ENCODE data around the gene HDC.

The HDC gene

GRCh38 chr15:50265620-50266019 is at the start of gene HDC:
HDC (minus strand) TSS chr15:50265726; CDS start chr15:50265623, 103 bp downstream.
- DNase-seq (ENCODE audit: low read depth): no peak

GRCh38 chr15:50312636-50313035 is 47.1 kb upstream of the HDC start:
- no peak for DNase-seq (ENCODE audit: low read depth)

- DNase-seq (ENCODE audit: low read depth): no peak
Observed at GRCh38 chr15:50307799-50308198, 42.3 kb upstream of the HDC start.

GRCh38 chr15:50304836-50305235 is 39.3 kb upstream of the HDC start:
- no peak for DNase-seq (ENCODE audit: low read depth)

DNA sequence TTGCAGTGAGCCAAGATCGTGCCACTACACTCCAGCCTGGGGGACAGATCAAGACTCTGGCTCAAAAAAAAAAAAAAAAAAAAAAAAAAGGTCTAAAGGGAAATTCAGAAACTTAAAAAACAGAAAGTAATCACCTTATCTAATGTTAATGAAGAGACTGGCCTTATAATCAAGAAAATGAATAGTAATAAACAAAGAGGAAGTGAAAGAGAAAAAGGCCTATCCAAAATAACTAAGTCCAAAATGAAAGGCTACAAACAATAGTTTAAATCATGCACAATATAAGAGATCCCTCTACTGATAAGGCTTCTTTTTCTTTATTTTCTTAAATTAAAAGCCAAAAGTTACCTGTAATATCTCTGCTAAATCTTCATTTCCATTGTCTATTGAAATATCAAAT is 37.1 kb upstream of the HDC start:
- DNase-seq (ENCODE audit: low read depth): no peak

DNA sequence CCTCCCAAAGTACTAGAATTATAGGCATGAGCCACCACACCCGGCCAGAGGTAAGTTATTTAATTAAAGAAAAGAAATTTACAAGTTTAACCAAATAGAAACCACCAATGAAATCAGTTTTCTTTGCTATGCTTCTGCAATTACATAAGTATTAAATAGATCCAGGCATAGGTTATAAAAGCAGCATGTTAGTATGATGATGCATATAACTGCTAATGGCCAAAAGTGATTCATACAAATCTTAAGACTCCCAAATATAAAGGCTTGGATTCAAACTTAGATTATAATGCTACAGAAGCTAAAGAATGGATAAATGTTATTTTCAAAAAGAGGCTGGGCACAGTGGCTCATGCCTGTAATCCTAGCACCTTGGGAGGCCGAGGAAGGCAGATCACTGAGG is 32.8 kb upstream of the HDC start:
- DNase-seq (ENCODE audit: low read depth): no peak

GRCh38 chr15:50295966-50296365 is 30.4 kb upstream of the HDC start:
- DNase-seq (ENCODE audit: low read depth): no peak

- DNase-seq (ENCODE audit: low read depth): no peak
Observed at GRCh38 chr15:50289749-50290148, 24.2 kb upstream of the HDC start.

GRCh38 chr15:50287324-50288116 is 22.0 kb upstream of the HDC start:
- no peak for DNase-seq (ENCODE audit: low read depth)

- DNase-seq (ENCODE audit: low read depth): no peak
Observed at GRCh38 chr15:50281427-50281826, 15.9 kb upstream of the HDC start.

- no peak for DNase-seq (ENCODE audit: low read depth)
Observed at GRCh38 chr15:50280271-50280670, 14.7 kb upstream of the HDC start.

DNA sequence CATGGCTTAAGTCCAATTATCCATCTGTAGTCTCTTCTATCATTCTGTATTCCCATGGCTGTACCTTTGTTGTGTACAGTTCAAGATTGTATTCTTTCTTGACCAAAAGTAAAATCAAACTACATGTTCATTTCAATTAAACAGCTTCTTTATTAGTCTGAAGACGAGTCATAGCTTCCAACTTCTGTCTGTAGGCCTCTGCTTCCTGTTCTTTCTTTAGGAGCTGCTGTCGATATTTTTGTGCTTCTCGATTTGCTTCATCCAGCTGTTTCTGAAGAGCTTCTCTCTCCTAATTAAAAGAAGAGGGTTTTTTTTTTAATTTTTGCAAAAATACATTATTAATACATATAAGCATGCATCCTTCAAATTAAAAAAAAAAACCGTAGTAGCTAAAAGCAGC is 13.0 kb upstream of the HDC start:
- no peak for DNase-seq (ENCODE audit: low read depth)

DNA sequence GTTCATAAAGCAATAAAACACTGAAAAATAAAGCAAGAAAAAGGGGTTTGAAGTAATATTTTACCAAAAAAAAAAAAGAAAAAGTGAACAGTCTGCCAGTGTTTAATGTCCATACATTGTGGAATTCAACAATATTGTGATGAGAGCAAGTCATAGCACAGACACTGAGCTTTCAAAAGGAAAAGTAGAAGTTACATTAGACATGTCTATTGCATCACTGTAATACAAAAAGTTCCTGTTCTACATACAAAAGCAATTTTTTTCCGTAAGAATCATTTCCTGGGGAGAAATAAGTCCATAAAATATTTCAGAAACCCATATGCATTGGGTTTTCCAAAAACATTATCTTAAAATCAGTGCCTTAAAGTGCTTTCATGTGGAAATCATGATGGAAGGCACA is 11.8 kb upstream of the HDC start:
- DNase-seq (ENCODE audit: low read depth): no peak

GRCh38 chr15:50275908-50276307 is 10.4 kb upstream of the HDC start:
- DNase-seq (ENCODE audit: low read depth): no peak

- DNase-seq (ENCODE audit: low read depth): no peak
Observed at GRCh38 chr15:50275091-50275490, 9.6 kb upstream of the HDC start.

DNA sequence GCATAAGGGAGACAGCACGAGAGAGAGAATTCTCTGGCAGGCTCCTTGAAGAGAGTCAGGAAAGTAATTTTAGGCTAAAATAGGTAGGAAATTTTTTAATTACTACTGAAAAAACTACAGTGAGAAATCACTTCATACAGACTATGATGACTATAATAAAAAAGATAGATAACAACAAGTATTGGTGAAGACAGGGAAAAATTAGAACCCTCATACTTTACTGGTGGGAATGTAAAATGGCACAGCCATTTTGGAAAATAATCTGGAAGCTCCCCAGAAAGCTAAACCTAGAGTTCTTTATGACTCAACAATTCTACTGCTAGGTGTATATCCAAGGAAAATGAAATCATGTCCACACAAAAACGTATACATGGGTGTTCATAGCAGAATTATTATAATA is 2.1 kb upstream of the HDC start:
- no peak for DNase-seq (ENCODE audit: low read depth)

DNA sequence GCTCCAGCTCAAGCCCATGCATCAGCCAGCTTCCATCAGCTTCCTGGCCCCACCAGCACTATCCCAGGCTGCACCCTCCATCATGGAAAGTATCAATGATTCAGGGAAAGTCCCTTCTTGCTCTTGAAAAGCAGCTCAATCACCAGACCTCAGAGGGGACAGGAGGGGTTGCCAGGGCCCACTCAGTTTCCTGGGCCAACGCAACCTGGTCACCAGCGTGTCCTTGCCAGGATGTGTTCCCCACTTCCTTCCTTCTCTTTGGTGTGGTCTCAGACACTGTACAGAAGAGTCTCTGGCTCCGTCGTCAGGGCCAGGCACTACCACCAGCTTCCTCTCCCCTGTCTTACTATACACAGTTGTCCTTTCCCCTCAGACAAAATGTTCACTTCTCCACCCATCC is 3.0 kb downstream of the HDC start:
- no peak for DNase-seq (ENCODE audit: low read depth)

GRCh38 chr15:50261981-50262380 is 3.5 kb downstream of the HDC start:
- no peak for DNase-seq (ENCODE audit: low read depth)

- DNase-seq (ENCODE audit: low read depth): no peak
Observed at GRCh38 chr15:50260969-50261496, 4.5 kb downstream of the HDC start.

GRCh38 chr15:50259276-50259675 is 6.2 kb downstream of the HDC start:
- DNase-seq (ENCODE audit: low read depth): no peak

DNA sequence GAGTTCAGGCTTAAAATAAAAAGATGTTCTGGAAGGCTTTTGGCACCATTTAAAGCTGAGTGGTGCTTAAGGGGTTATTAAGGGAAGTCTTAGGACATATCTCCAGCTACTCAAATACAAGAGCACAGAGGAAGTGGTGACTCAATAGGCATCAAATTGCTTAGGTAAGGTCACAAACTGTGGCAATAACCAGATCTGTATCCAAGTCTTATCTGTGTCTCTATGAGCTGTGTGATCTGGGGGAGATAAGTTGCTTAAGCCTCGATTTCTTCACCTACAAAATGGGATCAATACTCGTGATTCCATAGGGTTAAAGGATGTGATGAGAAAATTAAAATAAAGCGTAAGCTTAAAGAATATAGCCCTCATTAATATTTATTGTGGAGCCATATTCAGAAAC is 7.6 kb downstream of the HDC start:
- no peak for DNase-seq (ENCODE audit: low read depth)

- no peak for DNase-seq (ENCODE audit: low read depth)
Observed at GRCh38 chr15:50257332-50257731, 8.2 kb downstream of the HDC start.

GRCh38 chr15:50256188-50257041 is 9.1 kb downstream of the HDC start:
- no peak for DNase-seq (ENCODE audit: low read depth)

All from activated T-helper 1 cell treated with Interleukin-2 at 50 U/mL for 16 hours (primary cell).